CD14-positive monocyte (primary cell): Measurements from ENCODE around the gene ZCCHC2. TPM values are rescaled to one million over a fixed set of nuclear protein-coding genes. Genes with fewer than 3 reads are reported as not detected.
A peak's percentile ranks its signal among the peaks of the same experiment; 100 is the strongest.

Experiments
- DNase-seq, 3 donors: peaks; one replicate each; pipeline ENCODE4 v3.0.0-alpha.2; 2011 to 2022
- H2AFZ ChIP-seq: 2 replicates; pipeline ENCODE4 v1.6.0; 2012; ENCODE audit warnings: mild to moderate bottlenecking, low read depth, low read length, inconsistent platforms; ENCODE audit not compliant: insufficient read depth, poor library complexity, severe bottlenecking
- H3K27ac ChIP-seq, 2 donors: 1 replicate in 1 of 2; 2 replicates in 1 of 2; pipeline ENCODE4 v1.5.1; 2012 to 2013; ENCODE audit warnings: low read length in 2 of 2, control low read depth in 1 of 2, inconsistent platforms in 1 of 2, low read depth in 1 of 2, mild to moderate bottlenecking in 1 of 2
- H3K27me3 ChIP-seq, 2 donors: one replicate each; pipeline versions ENCODE4 v1.6.0 to v1.6.1; 2011 to 2013; ENCODE audit warnings: low read length in 2 of 2; ENCODE audit not compliant: control insufficient read depth in 2 of 2, insufficient read depth in 2 of 2
- H3K36me3 ChIP-seq, 2 donors: replicated peaks in 1 of 2; 1 replicate in 1 of 2; 2 replicates in 1 of 2; pipeline versions ENCODE4 v1.5.1 to v1.6.1; 2012 to 2013; ENCODE audit warnings: low read length in 2 of 2, control low read depth in 1 of 2, inconsistent platforms in 1 of 2, mild to moderate bottlenecking in 1 of 2; ENCODE audit not compliant: insufficient read depth in 2 of 2, control insufficient read depth in 1 of 2
- H3K4me1 ChIP-seq, 2 donors: 1 replicate in 1 of 2; 2 replicates in 1 of 2; pipeline versions ENCODE4 v1.5.1 to v1.6.1; 2012 to 2013; ENCODE audit warnings: low read length in 2 of 2, control low read depth in 1 of 2, inconsistent platforms in 1 of 2, mild to moderate bottlenecking in 1 of 2, moderate library complexity in 1 of 2; ENCODE audit not compliant: insufficient read depth in 2 of 2, control insufficient read depth in 1 of 2
- H3K4me2 ChIP-seq: replicated peaks from 2 replicates; pipeline ENCODE3; 2012; ENCODE audit warnings: low read length, moderate library complexity, mild to moderate bottlenecking; ENCODE audit not compliant: poor library complexity, severe bottlenecking; ENCODE audit errors: extremely low read depth
- H3K4me3 ChIP-seq, 3 experiments: fragments of 200-600 bp in 1 of 3; sonication (generic) in 1 of 3; replicated peaks in 1 of 3; 1 replicate in 2 of 3; 2 replicates in 1 of 3; pipeline ENCODE4 v1.5.1; 2011 to 2013; ENCODE audit warnings: low read length in 3 of 3, mild to moderate bottlenecking in 3 of 3, control low read depth in 2 of 3, low read depth in 2 of 3, inconsistent platforms in 1 of 3, moderate library complexity in 1 of 3
- H3K79me2 ChIP-seq: 2 replicates; pipeline ENCODE4 v1.6.0; 2012; ENCODE audit warnings: mild to moderate bottlenecking, control low read depth, inconsistent platforms, low read length, moderate library complexity; ENCODE audit not compliant: insufficient read depth
- H3K9ac ChIP-seq: 2 replicates; pipeline ENCODE4 v1.6.0; 2017; ENCODE audit warnings: low read length, mild to moderate bottlenecking; ENCODE audit not compliant: insufficient read depth, poor library complexity, severe bottlenecking
- H3K9me3 ChIP-seq, 2 donors: replicated peaks in 1 of 2; 1 replicate in 1 of 2; 2 replicates in 1 of 2; pipeline versions ENCODE4 v1.5.1 to v1.6.1; 2012 to 2013; ENCODE audit warnings: low read length in 2 of 2, control low read depth in 1 of 2; ENCODE audit not compliant: control insufficient read depth in 1 of 2, insufficient read depth in 1 of 2
- H4K20me1 ChIP-seq: 2 replicates; pipeline ENCODE4 v1.6.0; 2012; ENCODE audit warnings: mild to moderate bottlenecking, low read length, control low read depth, moderate library complexity; ENCODE audit not compliant: insufficient read depth
- H3K27ac Mint-ChIP-seq, 7 donors: one replicate each; pipeline ENCODE4 v1.8.0; 2020; ENCODE audit warnings: mild to moderate bottlenecking in 7 of 7, mixed read lengths in 7 of 7, moderate library complexity in 6 of 7, inconsistent platforms in 2 of 7
- H3K27me3 Mint-ChIP-seq, 3 donors: one replicate each; pipeline ENCODE4 v1.8.0; 2021 to 2022; ENCODE audit warnings: low read depth in 3 of 3, mild to moderate bottlenecking in 3 of 3, mixed read lengths in 3 of 3, moderate library complexity in 3 of 3, inconsistent platforms in 1 of 3
- H3K36me3 Mint-ChIP-seq, 2 donors: one replicate each; pipeline ENCODE4 v1.8.0; 2020; ENCODE audit warnings: mixed read lengths in 2 of 2, inconsistent platforms in 1 of 2, mild to moderate bottlenecking in 1 of 2
- H3K4me1 Mint-ChIP-seq: one replicate; pipeline ENCODE4 v1.8.0; 2020; ENCODE audit warnings: mild to moderate bottlenecking, mixed read lengths
- H3K4me3 Mint-ChIP-seq, 2 donors: one replicate each; pipeline ENCODE4 v1.8.0; 2020; ENCODE audit warnings: mild to moderate bottlenecking in 2 of 2, mixed read lengths in 2 of 2, moderate library complexity in 1 of 2
- H3K9me3 Mint-ChIP-seq, 7 donors: one replicate each; pipeline ENCODE4 v1.8.0; 2020 to 2022; ENCODE audit warnings: mixed read lengths in 7 of 7, mild to moderate bottlenecking in 6 of 7, moderate library complexity in 6 of 7, inconsistent platforms in 2 of 7
- CTCF ChIP-seq: fragments of 200-600 bp; IDR thresholded peaks from one replicate; pipeline ENCODE4 v1.8.0; 2022; ENCODE audit warnings: antibody characterized with exemption, mild to moderate bottlenecking
- WGBS: methylation state at CpG from one replicate; pipeline ENCODE4 v1.1.5; 2013; ENCODE audit warnings: missing lambda C conversion rate; ENCODE audit not compliant: insufficient coverage; 5-methylcytosine and 5-hydroxymethylcytosine counted together
- intact Hi-C, 2 donors: fragments of 100-400 bp; cut with micrococcal nuclease; formaldehyde crosslinking; loops; one replicate each; pipeline versions ENCODE4 v1.15.0 to v1.15.1; 2023
- polyA plus RNA-seq, 3 donors: library from polyadenylated mRNA; depleted of rRNA in 1 of 3; unstranded in 2 of 3; stranded (reverse) in 1 of 3; fragments of 300-500 nt in 2 of 3; fragments of >200 nt in 1 of 3; fragmentation: Illumina TruSeq in 2 of 3; gene quantifications; 1 replicate in 2 of 3; 2 replicates in 1 of 3; pipeline ENCODE4 v1.2.3, GENCODE V29; 2012 to 2021

Gene ZCCHC2
- polyA plus RNA-seq, 3 donors = 0.59 to 24.9 (median 0.71) TPM

GRCh38 chr18:62537042-62537894 is 14.4 kb downstream of the ZCCHC2 start:
- H3K79me2 ChIP-seq = peaks cover 70% of the 10 kb centered on the region
- Mint-ChIP-seq H3K27me3 (peaks cover 0 to 3% (median 0%) of the 10 kb centered on the region in 3 donors), H3K36me3 (peaks cover 19 to 24% of the 10 kb centered on the region in 2 donors), H3K9me3 (peaks cover 0 to 2% (median 0%) of the 10 kb centered on the region in 7 donors), H3K27ac (peak overlapping the region in 1 of 7 donors; percentile 38), H3K4me1 (peaks cover 7% of the 10 kb centered on the region), H3K4me3 (no peak overlapping the region)
- H3K27me3 ChIP-seq = no peaks in the 10 kb centered on the region
- H3K4me2 ChIP-seq = no peak overlapping the region
- H3K27ac ChIP-seq = no peak overlapping the region
- H3K9me3 ChIP-seq = no peaks in the 10 kb centered on the region
- H3K4me3 ChIP-seq = no peak overlapping the region
- intact Hi-C loops = no loop called here
- H3K36me3 ChIP-seq = peaks cover 19 to 30% of the 10 kb centered on the region in 2 donors
- WGBS = 96% methylated on average over 7 of the region's 8 CpGs
- DNase-seq = no peak
- peaks cover 0 to 7% of the 10 kb centered on the region in 2 donors for H3K4me1 ChIP-seq
- no peak for TF ChIP-seq CTCF
- peaks cover 94% of the 10 kb centered on the region for H4K20me1 ChIP-seq
- H2AFZ ChIP-seq = no peak overlapping the region
- no peak overlapping the region for H3K9ac ChIP-seq

- no peak overlapping the region for H3K27ac ChIP-seq
- no peak overlapping the region for H2AFZ ChIP-seq
- peaks cover 0 to 3% (median 0%) of the 10 kb centered on the region in 3 donors for H3K27me3 Mint-ChIP-seq
- H3K4me2 ChIP-seq = no peak overlapping the region
- peaks cover 25 to 31% of the 10 kb centered on the region in 2 donors for H3K36me3 Mint-ChIP-seq
- intact Hi-C loops = no loop called here
- H3K36me3 ChIP-seq = peaks cover 26 to 37% of the 10 kb centered on the region in 2 donors
- no peak overlapping the region for H3K4me3 Mint-ChIP-seq
- no peak for DNase-seq
- H3K9me3 Mint-ChIP-seq = peaks cover 0 to 2% (median 0%) of the 10 kb centered on the region in 7 donors
- no peak overlapping the region for H3K9ac ChIP-seq
- H3K27me3 ChIP-seq = no peaks in the 10 kb centered on the region
- peaks cover 63% of the 10 kb centered on the region for H3K79me2 ChIP-seq
- 100% methylated on average over 3 of the region's 4 CpGs for WGBS
- H4K20me1 ChIP-seq = peaks cover 87% of the 10 kb centered on the region
- no peaks in the 10 kb centered on the region for H3K9me3 ChIP-seq
- H3K4me1 Mint-ChIP-seq = peaks cover 7% of the 10 kb centered on the region
- no peak for TF ChIP-seq CTCF
- H3K4me3 ChIP-seq = no peak overlapping the region
- peaks cover 0 to 7% of the 10 kb centered on the region in 2 donors for H3K4me1 ChIP-seq
- H3K27ac Mint-ChIP-seq = no peak overlapping the region
These were observed 15.1 kb downstream of the ZCCHC2 start for GRCh38 chr18:62537946-62538345.
